Transverse colon (tissue), 4 donors: ENCODE measurements around the gene EVPL.

Source experiments
- CTCF ChIP-seq, 5 experiments: fragments of 200-600 bp in 3 of 5; fragments of 450-650 bp in 2 of 5; sonication (generic) in 3 of 5; IDR thresholded peaks; 1 replicate in 2 of 5; 2 replicates in 3 of 5; pipeline ENCODE4 v1.5.1; 2016 to 2017; ENCODE audit warnings: antibody characterized with exemption in 5 of 5, inconsistent platforms in 3 of 5, mild to moderate bottlenecking in 2 of 5, moderate library complexity in 1 of 5
- EP300 ChIP-seq: sonication (generic); formaldehyde crosslinking; IDR thresholded peaks from one replicate; pipeline ENCODE4 v1.6.1; 2017; ENCODE audit warnings: antibody characterized with exemption, low read depth
- POLR2A ChIP-seq: fragments of 450-650 bp; IDR thresholded peaks from one replicate; pipeline ENCODE4 v1.6.1; 2016; ENCODE audit warnings: antibody characterized with exemption, mild to moderate bottlenecking, moderate library complexity
- POLR2AphosphoS5 ChIP-seq, 3 donors: sonication (generic); formaldehyde crosslinking; IDR thresholded peaks; one replicate each; pipeline ENCODE4 v1.6.1; 2016; ENCODE audit warnings: antibody characterized with exemption in 3 of 3

GRCh38 chr17:76019833-76020467 lies 7.2 kb downstream of the EVPL start:
- no peak for TF ChIP-seq EP300
- no peak for TF ChIP-seq CTCF (IDR thresholded peaks at IDR 0.05)
- TF ChIP-seq POLR2A = no peak
- TF ChIP-seq POLR2AphosphoS5 (IDR thresholded peaks at IDR 0.05) = no peak
